IMR-90 (cell line): ENCODE measurements around the gene SRSF5. TPM values are rescaled to one million over a fixed set of nuclear protein-coding genes. Genes with fewer than 3 reads are reported as not detected.

ENCODE experiments used
- ATAC-seq: fragments of 200-7000 bp; cut with Tn5 transposase; 2 replicates; pipeline ENCODE4 v1.9.1; 2020; ENCODE audit warnings: low read depth, mild to moderate bottlenecking, moderate library complexity
- BruUV-seq: library from RNA; stranded (reverse); fragments of 400-500 nt; replicated peaks from 2 replicates; lab custom pipeline; 2021; lab: Mats Ljungman, UMichigan
- CTCF ChIA-PET: fragments of 300-600 bp; formaldehyde crosslinking; extraction: SDS; loops from one replicate; lab custom pipeline; 2021; ENCODE audit warnings: antibody characterized with exemption; lab: Yijun Ruan, JAX
- POLR2A ChIA-PET: fragments of 300-600 bp; sonication (Branson Sonifier 250); formaldehyde crosslinking; loops from one replicate; lab custom pipeline; 2022; ENCODE audit warnings: antibody characterized with exemption; ENCODE audit not compliant: unreplicated experiment; lab: Charles Lee
- DNase-seq: peaks from one replicate; pipeline ENCODE4 v3.0.0; 2013
- H2AFZ ChIP-seq: replicated peaks from 2 replicates; pipeline ENCODE3; 2013; ENCODE audit warnings: low read length, mild to moderate bottlenecking; ENCODE audit not compliant: poor library complexity
- H2AK5ac ChIP-seq: 2 replicates; pipeline ENCODE4 v1.6.1; 2013; ENCODE audit warnings: low read depth, low read length, inconsistent platforms
- H2AK9ac ChIP-seq: replicated peaks from 2 replicates; pipeline ENCODE3; 2013; ENCODE audit warnings: mild to moderate bottlenecking, low read depth, low read length, moderate library complexity; ENCODE audit not compliant: poor library complexity
- H2BK120ac ChIP-seq: 2 replicates; pipeline ENCODE4 v1.6.1; 2013; ENCODE audit warnings: low read depth, low read length, inconsistent platforms
- H2BK15ac ChIP-seq: 3 replicates; pipeline ENCODE4 v1.6.1; 2013; ENCODE audit warnings: low read depth, low read length, inconsistent platforms
- H2BK20ac ChIP-seq: 2 replicates; pipeline ENCODE4 v1.6.1; 2013; ENCODE audit warnings: low read depth, mild to moderate bottlenecking, inconsistent platforms, low read length, moderate library complexity
- H2BK5ac ChIP-seq: 2 replicates; pipeline ENCODE4 v1.6.1; 2013; ENCODE audit warnings: mild to moderate bottlenecking, low read depth, low read length, inconsistent platforms; ENCODE audit not compliant: poor library complexity, severe bottlenecking
- H3K14ac ChIP-seq: replicated peaks from 2 replicates; pipeline ENCODE4 v1.6.1; 2013; ENCODE audit warnings: low read depth, low read length, inconsistent platforms
- H3K18ac ChIP-seq: 2 replicates; pipeline ENCODE4 v1.6.1; 2013; ENCODE audit warnings: low read depth, low read length, control low read depth
- H3K23ac ChIP-seq: 2 replicates; pipeline ENCODE4 v1.6.1; 2013; ENCODE audit warnings: low read depth, low read length, inconsistent platforms
- H3K27ac ChIP-seq: 2 replicates; pipeline ENCODE4 v1.5.1; 2013; ENCODE audit warnings: mild to moderate bottlenecking, control low read depth, low read length; ENCODE audit not compliant: insufficient read depth
- H3K27me3 ChIP-seq: 2 replicates; pipeline ENCODE4 v1.6.1; 2013; ENCODE audit warnings: low read length; ENCODE audit not compliant: control insufficient read depth, insufficient read depth
- H3K36me3 ChIP-seq: 2 replicates; pipeline ENCODE4 v1.6.1; 2013; ENCODE audit warnings: low read length, mixed read lengths; ENCODE audit not compliant: control insufficient read depth, insufficient read depth
- H3K4ac ChIP-seq: 2 replicates; pipeline ENCODE4 v1.6.1; 2013; ENCODE audit warnings: low read depth, low read length, inconsistent platforms
- H3K4me1 ChIP-seq: 2 replicates; pipeline ENCODE4 v1.6.1; 2013; ENCODE audit warnings: low read length, mixed read lengths; ENCODE audit not compliant: control insufficient read depth, insufficient read depth
- H3K4me2 ChIP-seq: 2 replicates; pipeline ENCODE4 v1.6.1; 2013; ENCODE audit warnings: low read depth, mild to moderate bottlenecking, control low read depth, low read length, moderate library complexity
- H3K4me3 ChIP-seq: 2 replicates; pipeline ENCODE4 v1.5.1; 2013; ENCODE audit warnings: low read depth, mild to moderate bottlenecking, control low read depth, low read length, moderate library complexity; ENCODE audit not compliant: insufficient read depth
- H3K56ac ChIP-seq: 2 replicates; pipeline ENCODE4 v1.6.1; 2013; ENCODE audit warnings: low read length, inconsistent platforms; ENCODE audit not compliant: insufficient read depth; ENCODE audit errors: extremely low read depth
- H3K79me1 ChIP-seq, 2 experiments: 2 replicates each; pipeline ENCODE4 v1.6.1; 2013; ENCODE audit warnings: low read length in 2 of 2, inconsistent platforms in 1 of 2, low read depth in 1 of 2
- H3K9ac ChIP-seq: 2 replicates; pipeline ENCODE4 v1.6.1; 2013; ENCODE audit warnings: low read depth, low read length, control low read depth
- H3K9me1 ChIP-seq: 2 replicates; pipeline ENCODE4 v1.6.1; 2013; ENCODE audit warnings: low read length, inconsistent platforms; ENCODE audit not compliant: insufficient read depth
- H3K9me3 ChIP-seq: 2 replicates; pipeline ENCODE4 v1.6.1; 2013; ENCODE audit warnings: low read length; ENCODE audit not compliant: control insufficient read depth, insufficient read depth
- H4K20me1 ChIP-seq: 2 replicates; pipeline ENCODE4 v1.6.1; 2013; ENCODE audit warnings: low read length, inconsistent platforms; ENCODE audit not compliant: insufficient read depth
- H4K5ac ChIP-seq: 2 replicates; pipeline ENCODE4 v1.6.1; 2013; ENCODE audit warnings: mild to moderate bottlenecking, low read depth, low read length, control low read depth
- H4K8ac ChIP-seq, 2 experiments: 2 replicates each; pipeline ENCODE4 v1.6.1; 2013; ENCODE audit warnings: low read depth in 2 of 2, low read length in 2 of 2, control low read depth in 1 of 2, inconsistent platforms in 1 of 2
- H4K91ac ChIP-seq: 2 replicates; pipeline ENCODE4 v1.6.1; 2013; ENCODE audit warnings: low read depth, low read length, inconsistent platforms; ENCODE audit not compliant: insufficient read depth
- BHLHE40 ChIP-seq: fragments of 150-350 bp; IDR thresholded peaks from 2 replicates; pipeline ENCODE4 v1.6.1; 2016; ENCODE audit warnings: mild to moderate bottlenecking, low read depth, low read length
- CEBPB ChIP-seq: IDR thresholded peaks from 2 replicates; pipeline ENCODE4 v1.6.1; 2012; ENCODE audit warnings: low read depth, low read length, improper control_type of control experiment
- FOS ChIP-seq: fragments of 150-350 bp; IDR thresholded peaks from 2 replicates; pipeline ENCODE4 v1.6.1; 2016; ENCODE audit warnings: low read depth, low read length
- MAFK ChIP-seq: IDR thresholded peaks from 2 replicates; pipeline ENCODE4 v1.6.1; 2012; ENCODE audit warnings: low read depth, low read length, improper control_type of control experiment
- MAZ ChIP-seq: IDR thresholded peaks from 2 replicates; pipeline ENCODE4 v1.6.1; 2012; ENCODE audit warnings: low read depth, mild to moderate bottlenecking, low read length, improper control_type of control experiment, moderate library complexity, borderline replicate concordance
- POLR2A ChIP-seq: IDR thresholded peaks from 2 replicates; pipeline ENCODE4 v1.6.1; 2012; ENCODE audit warnings: mild to moderate bottlenecking, low read depth, low read length
- RFX5 ChIP-seq: IDR thresholded peaks from 2 replicates; pipeline ENCODE4 v1.8.0; 2012; ENCODE audit warnings: low read depth, mild to moderate bottlenecking, low read length, moderate library complexity
- SMC3 ChIP-seq: fragments of 150-350 bp; IDR thresholded peaks from 2 replicates; pipeline ENCODE4 v1.6.1; 2016; ENCODE audit warnings: low read depth, mild to moderate bottlenecking, antibody characterized with exemption, low read length, moderate library complexity
- WGBS, 2 experiments: methylation state at CpG; one replicate each; pipeline versions ENCODE4 v1.1.5 to v1.1.7; 2013; ENCODE audit warnings: missing lambda C conversion rate in 2 of 2; ENCODE audit not compliant: insufficient read length in 1 of 2; ENCODE audit errors: extremely low coverage in 2 of 2; 5-methylcytosine and 5-hydroxymethylcytosine counted together
- dilution Hi-C: fragments of 300-500 bp; cut with HindIII; formaldehyde crosslinking; loops from one replicate; pipeline ENCODE4 v1.14.3; 2018; ENCODE audit warnings: low sequenced_read_pairs; ENCODE audit not compliant: unreplicated experiment
- in situ Hi-C: fragments of 300-500 bp; cut with MboI; formaldehyde crosslinking; loops from 3 replicates; pipeline ENCODE4 v1.14.3; 2019; ENCODE audit warnings: low sequenced_read_pairs, inconsistent platforms, mixed read lengths
- intact Hi-C: fragments of 100-400 bp; cut with micrococcal nuclease; formaldehyde crosslinking; loops from 2 replicates; pipeline ENCODE4 v1.10.0; 2022
- polyA plus RNA-seq, 3 experiments: library from polyadenylated mRNA; depleted of rRNA; stranded (reverse); fragments of >200 nt; gene quantifications; 2 replicates each; pipeline ENCODE4 v1.2.3, GENCODE V29; 2012; ENCODE audit warnings: low replicate concordance in 1 of 3
- total RNA-seq: library from RNA; depleted of rRNA; stranded (reverse); fragments of >200 nt; gene quantifications from 2 replicates; pipeline ENCODE4 v1.2.3, GENCODE V29; 2012
- TF ChIP-seq, protein P1 (sequence below): conservative IDR thresholded peaks from 2 replicates; pipeline ENCODE4 v1.5.1; 2012; ENCODE audit warnings: mild to moderate bottlenecking, low read depth, low read length, improper control_type of control experiment
- TF ChIP-seq, protein P2 (sequence below): fragments of 150-350 bp; IDR thresholded peaks from 2 replicates; pipeline ENCODE4 v1.6.1; 2016; ENCODE audit warnings: low read depth, mild to moderate bottlenecking, low read length, moderate library complexity, borderline replicate concordance

SRSF5 gene
- total and polyA plus RNA-seq, 2 of the 4 experiments (the other 2 are of a cell fraction), result 29.4 to 229 TPM

DNA sequence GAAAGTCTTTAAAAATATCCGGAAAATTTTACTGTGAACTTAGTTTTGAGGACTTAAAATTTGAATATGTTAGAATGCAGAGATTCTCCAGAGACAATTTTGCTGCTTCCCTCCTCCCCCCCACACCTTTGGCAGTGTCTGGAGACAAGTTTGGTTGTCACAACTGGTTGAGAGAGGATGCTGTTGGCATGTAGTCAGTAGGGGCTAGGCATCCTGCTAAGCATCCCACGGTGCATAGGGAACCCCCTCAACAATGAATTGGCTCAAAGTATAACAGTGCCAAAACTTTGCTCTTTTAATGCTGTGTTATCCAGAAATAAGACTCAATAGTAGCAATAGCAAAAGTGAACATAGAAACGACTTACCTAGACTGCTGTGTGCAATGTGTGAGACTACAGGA lies 3.6 kb downstream of the SRSF5 start:
- no peak overlapping the region for H2AK9ac ChIP-seq
- H4K91ac ChIP-seq, result no peak overlapping the region
- no peak overlapping the region for H3K14ac ChIP-seq
- no peak overlapping the region for H3K27ac ChIP-seq
- ChIA-PET CTCF (no interaction called here), POLR2A (no interaction called here)
- in situ Hi-C loops (no loop called here), dilution Hi-C loops (no loop called here), intact Hi-C loops (no loop called here)
- no peak overlapping the region for H4K5ac ChIP-seq
- no peak overlapping the region for H3K18ac ChIP-seq
- no CpG with 5 or more reads among the region's 3 CpGs for WGBS, 2 experiments
- H3K9me1 ChIP-seq, result peaks cover 13% of the 10 kb centered on the region
- H3K79me1 ChIP-seq, result peaks cover 39 to 68% of the 10 kb centered on the region in 2 experiments
- no peak overlapping the region for H3K4ac ChIP-seq
- no peak overlapping the region for H3K4me2 ChIP-seq
- H3K4me3 ChIP-seq, result no peak overlapping the region
- ATAC-seq, result no peak
- H3K23ac ChIP-seq, result no peak overlapping the region
- no peak overlapping the region for H2AFZ ChIP-seq
- BruUV-seq, result no TSS peak
- no peak for DNase-seq
- H3K9me3 ChIP-seq, result no peaks in the 10 kb centered on the region
- no peak overlapping the region for H3K9ac ChIP-seq
- H3K27me3 ChIP-seq, result no peaks in the 10 kb centered on the region
- no peak overlapping the region for H2BK20ac ChIP-seq
- no peak overlapping the region for H4K8ac ChIP-seq
- H2AK5ac ChIP-seq, result no peak overlapping the region
- H3K56ac ChIP-seq, result no peak overlapping the region
- no peak overlapping the region for H2BK120ac ChIP-seq
- no peak overlapping the region for H2BK15ac ChIP-seq
- peaks cover 51% of the 10 kb centered on the region for H3K36me3 ChIP-seq
- no peak overlapping the region for H2BK5ac ChIP-seq
- TF ChIP-seq MAZ (no peak), SMC3 (no peak), BHLHE40 (no peak), POLR2A (no peak), CEBPB (no peak), FOS (no peak), MAFK (no peak), RFX5 (no peak)
- TF ChIP-seq, protein P1, sequence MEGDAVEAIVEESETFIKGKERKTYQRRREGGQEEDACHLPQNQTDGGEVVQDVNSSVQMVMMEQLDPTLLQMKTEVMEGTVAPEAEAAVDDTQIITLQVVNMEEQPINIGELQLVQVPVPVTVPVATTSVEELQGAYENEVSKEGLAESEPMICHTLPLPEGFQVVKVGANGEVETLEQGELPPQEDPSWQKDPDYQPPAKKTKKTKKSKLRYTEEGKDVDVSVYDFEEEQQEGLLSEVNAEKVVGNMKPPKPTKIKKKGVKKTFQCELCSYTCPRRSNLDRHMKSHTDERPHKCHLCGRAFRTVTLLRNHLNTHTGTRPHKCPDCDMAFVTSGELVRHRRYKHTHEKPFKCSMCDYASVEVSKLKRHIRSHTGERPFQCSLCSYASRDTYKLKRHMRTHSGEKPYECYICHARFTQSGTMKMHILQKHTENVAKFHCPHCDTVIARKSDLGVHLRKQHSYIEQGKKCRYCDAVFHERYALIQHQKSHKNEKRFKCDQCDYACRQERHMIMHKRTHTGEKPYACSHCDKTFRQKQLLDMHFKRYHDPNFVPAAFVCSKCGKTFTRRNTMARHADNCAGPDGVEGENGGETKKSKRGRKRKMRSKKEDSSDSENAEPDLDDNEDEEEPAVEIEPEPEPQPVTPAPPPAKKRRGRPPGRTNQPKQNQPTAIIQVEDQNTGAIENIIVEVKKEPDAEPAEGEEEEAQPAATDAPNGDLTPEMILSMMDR, result no peak
- TF ChIP-seq, protein P2, sequence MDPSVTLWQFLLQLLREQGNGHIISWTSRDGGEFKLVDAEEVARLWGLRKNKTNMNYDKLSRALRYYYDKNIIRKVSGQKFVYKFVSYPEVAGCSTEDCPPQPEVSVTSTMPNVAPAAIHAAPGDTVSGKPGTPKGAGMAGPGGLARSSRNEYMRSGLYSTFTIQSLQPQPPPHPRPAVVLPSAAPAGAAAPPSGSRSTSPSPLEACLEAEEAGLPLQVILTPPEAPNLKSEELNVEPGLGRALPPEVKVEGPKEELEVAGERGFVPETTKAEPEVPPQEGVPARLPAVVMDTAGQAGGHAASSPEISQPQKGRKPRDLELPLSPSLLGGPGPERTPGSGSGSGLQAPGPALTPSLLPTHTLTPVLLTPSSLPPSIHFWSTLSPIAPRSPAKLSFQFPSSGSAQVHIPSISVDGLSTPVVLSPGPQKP, result no peak
- H3K4me1 ChIP-seq, result peaks cover 4% of the 10 kb centered on the region
- H4K20me1 ChIP-seq, result peaks cover 53% of the 10 kb centered on the region
